Activated T-cell treated with anti-CD3 and anti-CD28 coated beads, Interleukin-2, amount 50 U/mL, for 48 hours (primary cell): ENCODE results near the gene SLC4A5.
"Not testable (repeated sequence)": the region's sequence is repeated elsewhere in the genome, so short reads cannot be mapped to it uniquely, and the experiment has no call there.

Experiments
- DNase-seq, 2 experiments: peaks; one replicate each; pipeline ENCODE4 v3.0.0-alpha.2; 2020

SLC4A5 gene

GRCh38 chr2:74227646-74228045 is 115.6 kb downstream of the SLC4A5 start:
- no peak for DNase-seq

- DNase-seq, result no peak
Observed at GRCh38 chr2:74226648-74227213, 116.5 kb downstream of the SLC4A5 start.

- no peak for DNase-seq
Observed at GRCh38 chr2:74225698-74226459, 117.3 kb downstream of the SLC4A5 start.

DNA sequence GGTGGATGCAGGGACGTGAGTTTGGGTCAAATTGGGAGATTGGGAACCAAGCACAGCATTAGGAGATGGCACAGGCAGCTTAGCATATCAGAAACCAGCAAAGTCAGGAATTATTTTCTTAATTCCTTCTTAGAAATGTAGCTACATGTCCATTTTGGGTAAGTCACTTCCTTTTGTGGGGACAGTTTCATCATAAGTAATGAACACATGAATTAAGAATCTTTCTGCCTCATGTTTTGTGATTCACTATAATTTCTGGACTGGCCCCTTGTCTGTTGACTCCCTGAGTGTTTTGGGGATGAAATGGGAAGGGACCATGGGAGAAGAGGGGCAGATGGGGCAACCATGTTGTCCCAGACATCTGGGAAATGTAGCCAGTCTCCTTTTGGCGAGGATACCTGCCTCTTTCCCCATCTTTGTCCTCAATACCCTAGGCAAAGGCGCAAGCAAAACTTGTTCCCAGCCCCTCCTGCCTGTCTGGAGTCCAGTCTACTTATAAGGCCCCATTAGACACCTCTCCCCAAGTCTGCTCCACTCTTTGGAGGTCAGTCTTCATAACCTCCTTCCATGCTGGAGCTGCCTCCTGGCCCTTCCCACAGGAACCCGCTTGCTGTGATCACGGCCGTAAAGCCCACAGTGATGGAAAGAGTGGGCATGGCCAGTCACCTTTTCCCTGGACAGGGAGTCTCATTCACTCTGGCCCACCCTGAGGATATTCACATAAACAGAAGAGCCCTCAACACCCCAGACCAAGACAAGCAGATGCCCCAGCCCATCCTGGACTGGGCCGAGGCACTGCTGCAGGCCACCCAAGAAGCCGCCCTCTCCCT is 119.1 kb downstream of the SLC4A5 start:
- no peak for DNase-seq

- peak; percentile 49 to 52 for DNase-seq
Observed at GRCh38 chr2:74222300-74222650, 120.9 kb downstream of the SLC4A5 start.

DNA sequence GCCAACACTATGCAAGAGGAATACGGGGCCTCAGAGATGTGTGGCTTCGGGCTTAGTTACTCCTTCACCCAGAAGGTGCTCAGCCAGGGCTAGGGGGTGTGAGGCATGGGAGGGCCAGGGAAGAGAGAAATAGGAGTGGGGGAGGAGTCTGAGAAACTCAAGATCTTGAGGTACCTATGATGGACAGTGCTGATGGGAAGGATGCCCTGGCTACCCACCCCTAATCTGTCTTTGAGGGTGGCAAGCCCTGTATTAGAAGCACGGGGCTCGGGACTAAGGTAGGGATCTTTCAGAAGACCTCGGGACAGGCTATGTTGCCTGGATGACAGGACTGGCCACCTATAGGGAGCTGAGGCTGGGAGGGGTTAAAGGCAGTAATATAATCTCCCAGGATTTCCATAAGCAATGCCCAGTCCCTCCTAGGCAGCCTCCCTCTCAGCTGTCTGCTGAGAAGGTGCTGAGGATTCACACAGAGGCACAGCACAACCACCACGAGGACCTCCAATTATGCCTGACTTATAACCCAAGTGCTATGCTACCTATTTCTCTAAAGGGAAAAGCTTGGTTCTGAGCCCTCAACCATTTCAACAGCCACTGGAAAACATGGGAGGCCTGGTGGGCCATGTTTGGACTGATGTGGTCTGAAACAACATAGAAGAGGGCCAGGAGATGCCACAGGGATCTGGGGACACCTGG is 121.5 kb downstream of the SLC4A5 start:
- DNase-seq, result peak in 1 of 2 experiments; percentile 45

DNA sequence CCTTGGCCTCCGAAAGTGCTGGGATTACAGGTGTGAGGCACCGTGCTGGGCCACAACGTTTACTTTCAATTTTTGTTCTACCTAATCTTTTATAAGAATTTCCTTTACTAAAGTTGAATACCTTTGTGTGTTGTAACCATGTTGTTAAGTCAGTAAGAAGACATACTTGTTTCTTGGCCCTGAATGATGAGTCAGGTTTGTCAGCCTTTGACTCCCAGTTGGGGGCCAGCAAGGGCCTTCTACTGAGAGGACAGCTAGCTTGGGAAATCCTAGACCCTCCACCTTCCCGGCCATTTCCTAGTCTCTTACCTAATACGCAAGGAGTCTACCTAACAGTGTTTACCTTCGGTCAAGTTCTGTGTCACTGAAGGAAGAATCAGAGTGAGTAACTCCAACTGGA is 122.1 kb downstream of the SLC4A5 start:
- DNase-seq, result no peak

DNA sequence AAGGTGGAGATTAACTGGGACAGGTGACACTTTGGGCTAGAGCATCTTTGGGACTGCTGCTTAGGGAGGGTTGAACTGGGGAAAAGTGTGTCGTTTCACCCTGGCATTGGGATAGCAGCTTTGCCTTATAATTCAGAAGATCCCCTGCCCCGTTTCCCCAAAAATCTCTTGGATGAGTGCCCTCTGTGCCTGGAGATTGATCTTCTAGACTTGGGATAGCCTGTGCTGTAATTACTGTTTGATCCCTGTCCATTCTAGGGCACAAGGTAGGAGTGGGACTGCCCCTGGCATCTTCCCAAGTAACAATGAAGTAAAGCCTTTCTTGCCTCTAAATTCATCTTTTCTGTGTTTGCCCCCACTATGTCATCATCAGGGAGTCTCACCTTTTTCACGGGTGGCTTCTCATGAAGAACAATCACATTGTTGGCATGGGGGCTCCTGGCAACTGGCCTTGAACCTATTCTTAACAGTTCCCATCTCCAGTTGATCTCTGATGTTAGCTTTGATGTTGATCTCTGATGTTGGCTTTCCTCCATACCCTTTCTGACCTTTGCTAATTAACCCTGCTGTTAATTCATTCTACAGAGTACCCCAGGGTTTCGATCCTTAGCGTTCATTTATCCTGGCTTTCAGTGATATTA is 123.2 kb downstream of the SLC4A5 start:
- no peak for DNase-seq

DNA sequence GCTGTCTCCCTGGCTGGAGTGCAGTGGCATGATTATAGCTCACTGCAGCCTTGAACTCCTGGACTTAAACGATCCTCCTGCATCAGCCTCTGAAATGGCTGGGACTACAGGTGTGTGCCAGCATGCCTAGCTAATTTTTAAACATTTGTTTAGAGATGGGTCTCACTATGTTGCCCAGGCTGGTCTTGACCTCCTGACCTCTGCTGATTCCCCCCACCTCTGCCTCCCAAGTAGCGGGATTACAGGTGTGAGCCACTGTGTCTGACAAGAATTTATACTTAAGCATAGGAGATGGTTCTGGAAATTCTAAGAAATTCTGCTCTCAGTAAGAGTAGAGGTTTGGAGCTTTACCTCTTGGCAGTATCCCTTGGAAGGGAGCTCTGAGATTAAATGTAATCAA is 126.6 kb downstream of the SLC4A5 start:
- no peak for DNase-seq

- not testable (repeated sequence) for DNase-seq
Observed at GRCh38 chr2:74215771-74216170, 127.4 kb downstream of the SLC4A5 start.

- no peak for DNase-seq
Observed at GRCh38 chr2:74212702-74213410, 130.4 kb downstream of the SLC4A5 start.

- peak; percentile 63 to 72 for DNase-seq
Observed at GRCh38 chr2:74206180-74206688, 137.0 kb downstream of the SLC4A5 start.

GRCh38 chr2:74205596-74205995 is 137.6 kb downstream of the SLC4A5 start:
- peak; percentile 55 to 60 for DNase-seq

- no peak for DNase-seq
Observed at GRCh38 chr2:74205113-74205512, 138.1 kb downstream of the SLC4A5 start.

DNA sequence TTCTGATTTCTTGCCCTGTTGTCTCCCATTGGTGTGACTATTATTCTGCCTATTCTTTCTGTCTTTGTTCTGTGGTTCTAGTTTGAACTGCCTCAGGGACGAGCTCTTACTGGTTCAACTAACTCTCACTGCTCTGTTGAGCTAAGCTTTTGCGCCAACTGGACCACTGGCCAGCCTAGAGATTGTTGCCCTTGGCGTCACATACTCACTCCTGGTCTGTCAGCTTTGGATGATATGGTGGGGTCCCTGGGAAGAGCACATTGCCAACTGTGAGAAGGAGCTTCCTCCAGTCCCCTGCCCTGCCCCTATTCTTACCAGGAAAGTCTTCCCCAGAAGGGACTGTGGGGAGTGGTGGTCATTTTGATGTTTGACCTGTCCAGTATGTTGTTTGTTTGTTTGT is 138.8 kb downstream of the SLC4A5 start:
- DNase-seq, result no peak

DNA sequence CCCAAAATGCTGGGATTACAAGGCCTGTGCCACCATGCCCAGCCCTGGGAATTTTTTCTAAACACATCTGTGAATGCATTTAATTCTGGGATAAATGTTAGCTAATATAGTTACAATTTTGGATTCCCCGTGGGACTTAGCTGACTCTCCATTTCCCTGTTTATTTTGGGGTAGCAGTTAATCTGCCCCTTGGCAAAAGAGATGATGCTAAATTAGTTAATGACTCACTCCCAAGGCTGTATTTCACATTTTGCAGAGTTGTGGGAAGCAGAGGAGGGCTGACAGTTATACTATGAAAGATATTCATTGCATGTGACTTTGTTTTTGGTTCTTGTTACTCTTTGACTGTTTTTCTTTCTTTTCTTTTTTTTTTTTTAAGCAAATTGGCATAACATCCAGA is 141.6 kb downstream of the SLC4A5 start:
- no peak for DNase-seq

GRCh38 chr2:74201196-74201595 is 142.0 kb downstream of the SLC4A5 start:
- DNase-seq, result no peak

GRCh38 chr2:74199871-74200305 is 143.3 kb downstream of the SLC4A5 start:
- peak in 1 of 2 experiments; percentile 57 for DNase-seq

- DNase-seq, result no peak
Observed at GRCh38 chr2:74199275-74199701, 143.9 kb downstream of the SLC4A5 start.

DNA sequence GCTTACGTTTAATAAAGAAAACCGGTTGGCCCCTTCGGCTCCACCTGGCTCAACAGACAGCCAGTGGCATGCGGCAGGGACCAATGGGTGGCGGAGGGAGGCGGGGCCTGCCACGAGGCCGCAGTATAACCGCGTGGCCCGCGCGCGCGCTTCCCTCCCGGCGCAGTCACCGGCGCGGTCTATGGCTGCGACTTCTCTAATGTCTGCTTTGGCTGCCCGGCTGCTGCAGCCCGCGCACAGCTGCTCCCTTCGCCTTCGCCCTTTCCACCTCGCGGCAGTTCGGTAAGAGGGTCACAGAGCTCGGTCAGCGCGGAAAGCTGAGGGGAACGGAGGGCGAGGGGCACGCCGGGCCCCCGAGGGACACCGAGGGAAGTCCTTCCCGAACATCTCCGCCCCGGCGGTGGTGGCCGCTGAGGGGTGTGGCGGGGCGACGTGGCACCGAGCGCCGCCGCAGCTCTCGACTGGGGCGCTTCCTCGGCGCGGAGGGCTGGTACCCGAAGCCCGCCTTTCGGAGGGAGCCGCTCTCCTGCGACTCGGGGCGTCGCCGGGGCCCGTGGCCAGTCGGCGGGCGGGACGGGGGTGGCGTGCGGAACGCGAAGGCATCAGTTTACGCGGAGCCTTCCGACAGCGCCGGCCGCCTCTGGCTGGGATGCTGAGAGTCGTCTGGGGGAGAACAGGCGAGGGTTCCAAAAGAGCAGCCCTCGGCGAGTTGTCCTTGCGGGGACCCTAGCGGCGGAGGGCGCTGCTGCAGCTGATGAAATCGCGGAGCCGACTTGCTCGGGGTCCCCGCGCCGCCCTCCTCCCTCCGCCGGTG is 144.5 kb downstream of the SLC4A5 start, which contains the start of gene MTHFD2:
Gene MTHFD2, plus strand, starts transcription at position 155 of the 814 bp plus-strand sequence. Its CDS starts 27 bp downstream, at position 182.
- DNase-seq, result peak; percentile 93 to 95

GRCh38 chr2:74198023-74198460 is 145.2 kb downstream of the SLC4A5 start:
- no peak for DNase-seq
